ENCODE data around the gene GTF2A1. TPM values are rescaled to one million over a fixed set of nuclear protein-coding genes. Genes with fewer than 3 reads are reported as not detected.

Gene GTF2A1
- polyA plus RNA-seq (2013, experiment 1 of 2) = 24.5 TPM
- 25.1 TPM for polyA plus RNA-seq (2013, experiment 2 of 2)

DNA sequence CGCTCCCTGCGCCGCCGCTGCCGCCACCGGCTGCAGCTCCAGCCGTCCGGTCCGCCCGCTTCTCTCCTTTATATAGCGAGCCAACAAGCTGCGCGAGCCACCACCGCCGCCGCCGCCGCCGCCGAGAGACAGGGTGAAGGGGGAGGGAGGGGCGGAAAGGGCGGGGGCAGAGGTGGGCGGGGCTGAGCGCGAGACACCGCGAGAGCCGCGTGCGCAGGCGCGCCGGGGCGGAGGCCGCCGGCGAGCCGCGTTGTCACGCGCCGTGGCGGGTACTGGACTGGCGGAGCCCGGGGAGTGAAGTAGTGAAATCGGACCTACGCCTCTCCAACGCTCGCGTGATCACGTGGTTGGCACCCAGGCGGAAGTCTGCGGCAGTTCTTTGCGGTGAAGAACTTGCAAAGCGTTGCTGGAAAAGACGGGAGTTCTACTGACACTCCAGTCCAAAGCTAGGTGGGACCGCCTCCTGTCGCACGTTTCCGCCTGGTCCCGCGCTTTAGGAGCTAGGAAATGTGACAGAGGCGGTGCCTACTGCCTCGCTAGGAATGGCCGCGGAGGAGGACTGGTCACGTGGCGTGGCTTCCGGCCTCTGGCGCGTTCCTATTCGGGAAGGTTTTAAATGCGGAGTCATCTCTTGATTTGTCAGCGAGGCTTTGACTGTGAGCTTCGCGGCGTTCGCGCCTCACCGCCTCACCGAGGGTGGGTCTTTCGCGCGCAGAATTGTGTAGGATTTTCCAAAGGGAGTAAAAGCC is at the start of gene GTF2A1:
Gene GTF2A1, minus strand, starts transcription at position 130 of the 749 bp plus-strand sequence. CDS start 441 bp downstream, outside the sequence.
- WGBS, 2 donors (ENCODE audit: extremely low coverage in 2 of 2, insufficient read length in 2 of 2, insufficient replicate concordance in 1 of 2) = no CpG with 5 or more reads among the region's 84 CpGs
- peaks cover 0 to 18% of the 10 kb centered on the region in 2 donors for H3K36me3 ChIP-seq (replicated peaks in 1 of 2; ENCODE audit: control insufficient read depth in 2 of 2, insufficient read depth in 2 of 2, low read length in 2 of 2)

GRCh38 chr14:81269979-81270375 is 49.2 kb upstream of the GTF2A1 start:
- DNase-seq (ENCODE audit: low spot score) = no peak
- Histone ChIP-seq H3K4ac (ENCODE audit: low read length) (no peak overlapping the region), H3K27me3 (ENCODE audit: control insufficient read depth in 3 of 3, insufficient read depth in 3 of 3, low read depth in 1 of 3, low read length in 3 of 3) (no peaks in the 10 kb centered on the region), H2BK15ac (ENCODE audit: low read length) (no peak overlapping the region), H2BK5ac (ENCODE audit: low read length) (no peak overlapping the region), H3K36me3 (replicated peaks in 1 of 2; ENCODE audit: control insufficient read depth in 2 of 2, insufficient read depth in 2 of 2, low read length in 2 of 2) (peaks cover 0 to 65% of the 10 kb centered on the region in 2 donors), H3K9me3 (replicated peaks in 1 of 2; ENCODE audit: control insufficient read depth in 2 of 2, insufficient read depth in 1 of 2, low read depth in 1 of 2, low read length in 2 of 2) (no peaks in the 10 kb centered on the region), H3K4me2 (ENCODE audit: insufficient read depth, low read length, poor library complexity, severe bottlenecking) (no peak overlapping the region), H4K91ac (ENCODE audit: low read depth, low read length, poor library complexity) (no peak overlapping the region), H2BK120ac (ENCODE audit: low read depth, low read length) (no peak overlapping the region), H3K79me1 (ENCODE audit: low read depth, low read length) (no peaks in the 10 kb centered on the region), H3K9ac (ENCODE audit: low read depth, low read length, poor library complexity) (no peak overlapping the region), H4K8ac (ENCODE audit: low read depth, low read length) (no peak overlapping the region), H2AFZ (ENCODE audit: low read length) (no peak overlapping the region), H3K23ac (ENCODE audit: low read depth, low read length, poor library complexity) (no peak overlapping the region), H3K27ac (replicated peaks; ENCODE audit: low read length) (no peak overlapping the region), H3K14ac (ENCODE audit: low read length) (no peak overlapping the region), H3K18ac (ENCODE audit: low read length) (no peak overlapping the region), H3K4me1 (ENCODE audit: control insufficient read depth in 2 of 2, insufficient read depth in 1 of 2, low read depth in 1 of 2, low read length in 2 of 2) (peaks cover 0 to 4% of the 10 kb centered on the region in 2 donors), H2BK12ac (ENCODE audit: low read length) (no peak overlapping the region), H3K4me3 (ENCODE audit: low read length in 2 of 2) (no peak overlapping the region), H2AK5ac (ENCODE audit: low read depth, low read length) (no peak overlapping the region)
- no CpG with 5 or more reads among the region's 3 CpGs for WGBS, 2 donors (ENCODE audit: extremely low coverage in 2 of 2, insufficient read length in 2 of 2, insufficient replicate concordance in 1 of 2)

More for the DNA sequence above, at the start of gene GTF2A1:
- Histone ChIP-seq H3K9me3 (replicated peaks in 1 of 2; ENCODE audit: control insufficient read depth in 2 of 2, insufficient read depth in 1 of 2, low read depth in 1 of 2, low read length in 2 of 2) (no peaks in the 10 kb centered on the region), H3K4ac (ENCODE audit: low read length) (no peak within 1 kb of the TSS), H2BK12ac (ENCODE audit: low read length) (peak within 1 kb of the TSS; percentile 92), H3K4me2 (ENCODE audit: insufficient read depth, low read length, poor library complexity, severe bottlenecking) (peak within 1 kb of the TSS; percentile 48), H3K9ac (ENCODE audit: low read depth, low read length, poor library complexity) (peak within 1 kb of the TSS; percentile 96), H3K4me1 (ENCODE audit: control insufficient read depth in 2 of 2, insufficient read depth in 1 of 2, low read depth in 1 of 2, low read length in 2 of 2) (peaks cover 3 to 8% of the 10 kb centered on the region in 2 donors), H3K79me1 (ENCODE audit: low read depth, low read length) (peaks cover 2% of the 10 kb centered on the region), H3K18ac (ENCODE audit: low read length) (peak within 1 kb of the TSS; percentile 100), H3K27ac (replicated peaks; ENCODE audit: low read length) (peak within 1 kb of the TSS; percentile 100), H2AFZ (ENCODE audit: low read length) (peak within 1 kb of the TSS; percentile 97), H2BK5ac (ENCODE audit: low read length) (peak within 1 kb of the TSS; percentile 97), H3K14ac (ENCODE audit: low read length) (peak within 1 kb of the TSS; percentile 89), H3K27me3 (ENCODE audit: control insufficient read depth in 3 of 3, insufficient read depth in 3 of 3, low read depth in 1 of 3, low read length in 3 of 3) (no peaks in the 10 kb centered on the region), H4K8ac (ENCODE audit: low read depth, low read length) (no peak within 1 kb of the TSS), H3K4me3 (ENCODE audit: low read length in 2 of 2) (peak within 1 kb of the TSS; percentile 90 to 93), H3K23ac (ENCODE audit: low read depth, low read length, poor library complexity) (peak within 1 kb of the TSS; percentile 100), H4K91ac (ENCODE audit: low read depth, low read length, poor library complexity) (no peak within 1 kb of the TSS), H2BK15ac (ENCODE audit: low read length) (peak within 1 kb of the TSS; percentile 59), H2BK120ac (ENCODE audit: low read depth, low read length) (no peak within 1 kb of the TSS), H2AK5ac (ENCODE audit: low read depth, low read length) (peak within 1 kb of the TSS; percentile 43)
- DNase-seq (ENCODE audit: low spot score) = peak; percentile 94

GRCh38 chr14:81269100-81269978 is 48.6 kb upstream of the GTF2A1 start:
- no CpG with 5 or more reads among the region's 7 CpGs for WGBS, 2 donors (ENCODE audit: extremely low coverage in 2 of 2, insufficient read length in 2 of 2, insufficient replicate concordance in 1 of 2)
- DNase-seq (ENCODE audit: low spot score) = peak; percentile 53
- no peak overlapping the region for H3K18ac ChIP-seq (ENCODE audit: low read length)
- no peak overlapping the region for H2BK15ac ChIP-seq (ENCODE audit: low read length)
- no peak overlapping the region for H4K91ac ChIP-seq (ENCODE audit: low read depth, low read length, poor library complexity)
- H2BK5ac ChIP-seq (ENCODE audit: low read length) = no peak overlapping the region
- H2AK5ac ChIP-seq (ENCODE audit: low read depth, low read length) = no peak overlapping the region
- no peak overlapping the region for H3K4me2 ChIP-seq (ENCODE audit: insufficient read depth, low read length, poor library complexity, severe bottlenecking)
- no peak overlapping the region for H2BK120ac ChIP-seq (ENCODE audit: low read depth, low read length)
- no peak overlapping the region for H3K9ac ChIP-seq (ENCODE audit: low read depth, low read length, poor library complexity)
- no peak overlapping the region for H3K23ac ChIP-seq (ENCODE audit: low read depth, low read length, poor library complexity)
- no peak overlapping the region for H2BK12ac ChIP-seq (ENCODE audit: low read length)
- no peaks in the 10 kb centered on the region for H3K79me1 ChIP-seq (ENCODE audit: low read depth, low read length)
- peaks cover 0 to 62% of the 10 kb centered on the region in 2 donors for H3K36me3 ChIP-seq (replicated peaks in 1 of 2; ENCODE audit: control insufficient read depth in 2 of 2, insufficient read depth in 2 of 2, low read length in 2 of 2)
- no peak overlapping the region for H3K14ac ChIP-seq (ENCODE audit: low read length)
- no peak overlapping the region for H4K8ac ChIP-seq (ENCODE audit: low read depth, low read length)
- H3K4me3 ChIP-seq (ENCODE audit: low read length in 2 of 2) = no peak overlapping the region
- H3K9me3 ChIP-seq (replicated peaks in 1 of 2; ENCODE audit: control insufficient read depth in 2 of 2, insufficient read depth in 1 of 2, low read depth in 1 of 2, low read length in 2 of 2) = no peaks in the 10 kb centered on the region
- H3K4me1 ChIP-seq (ENCODE audit: control insufficient read depth in 2 of 2, insufficient read depth in 1 of 2, low read depth in 1 of 2, low read length in 2 of 2) = peaks cover under 1 to 4% of the 10 kb centered on the region in 2 donors
- H3K27me3 ChIP-seq (ENCODE audit: control insufficient read depth in 3 of 3, insufficient read depth in 3 of 3, low read depth in 1 of 3, low read length in 3 of 3) = no peaks in the 10 kb centered on the region
- H2AFZ ChIP-seq (ENCODE audit: low read length) = no peak overlapping the region
- H3K27ac ChIP-seq (replicated peaks; ENCODE audit: low read length) = no peak overlapping the region
- no peak overlapping the region for H3K4ac ChIP-seq (ENCODE audit: low read length)

GRCh38 chr14:81268016-81268416 is 47.3 kb upstream of the GTF2A1 start:
- Histone ChIP-seq H3K27ac (replicated peaks; ENCODE audit: low read length) (no peak overlapping the region), H3K36me3 (replicated peaks in 1 of 2; ENCODE audit: control insufficient read depth in 2 of 2, insufficient read depth in 2 of 2, low read length in 2 of 2) (peaks cover 0 to 55% of the 10 kb centered on the region in 2 donors), H3K9ac (ENCODE audit: low read depth, low read length, poor library complexity) (no peak overlapping the region), H4K91ac (ENCODE audit: low read depth, low read length, poor library complexity) (no peak overlapping the region), H2BK15ac (ENCODE audit: low read length) (no peak overlapping the region), H4K8ac (ENCODE audit: low read depth, low read length) (no peak overlapping the region), H3K9me3 (replicated peaks in 1 of 2; ENCODE audit: control insufficient read depth in 2 of 2, insufficient read depth in 1 of 2, low read depth in 1 of 2, low read length in 2 of 2) (no peaks in the 10 kb centered on the region), H3K4ac (ENCODE audit: low read length) (no peak overlapping the region), H3K4me1 (ENCODE audit: control insufficient read depth in 2 of 2, insufficient read depth in 1 of 2, low read depth in 1 of 2, low read length in 2 of 2) (peaks cover 0 to 9% of the 10 kb centered on the region in 2 donors), H3K79me1 (ENCODE audit: low read depth, low read length) (no peaks in the 10 kb centered on the region), H3K27me3 (ENCODE audit: control insufficient read depth in 3 of 3, insufficient read depth in 3 of 3, low read depth in 1 of 3, low read length in 3 of 3) (no peaks in the 10 kb centered on the region), H2BK120ac (ENCODE audit: low read depth, low read length) (no peak overlapping the region), H2AFZ (ENCODE audit: low read length) (no peak overlapping the region), H3K14ac (ENCODE audit: low read length) (no peak overlapping the region), H2BK12ac (ENCODE audit: low read length) (no peak overlapping the region), H2AK5ac (ENCODE audit: low read depth, low read length) (no peak overlapping the region), H3K4me2 (ENCODE audit: insufficient read depth, low read length, poor library complexity, severe bottlenecking) (no peak overlapping the region), H2BK5ac (ENCODE audit: low read length) (no peak overlapping the region), H3K23ac (ENCODE audit: low read depth, low read length, poor library complexity) (no peak overlapping the region), H3K4me3 (ENCODE audit: low read length in 2 of 2) (no peak overlapping the region), H3K18ac (ENCODE audit: low read length) (no peak overlapping the region)
- no CpG with 5 or more reads among the region's 3 CpGs for WGBS, 2 donors (ENCODE audit: extremely low coverage in 2 of 2, insufficient read length in 2 of 2, insufficient replicate concordance in 1 of 2)
- DNase-seq (ENCODE audit: low spot score) = no peak

Data from neuronal stem cell (in vitro differentiated cells).